Thyroid gland (tissue), 4 donors: ENCODE data around the gene CD244.
"Not testable (repeated sequence)": the region's sequence is repeated elsewhere in the genome, so short reads cannot be mapped to it uniquely, and the experiment has no call there.

Experiments
- CTCF ChIP-seq, 6 experiments: fragments of 200-600 bp in 3 of 6; fragments of 450-650 bp in 3 of 6; sonication (generic) in 3 of 6; IDR thresholded peaks; one replicate each; pipeline ENCODE4 v1.5.1; 2016 to 2019; ENCODE audit warnings: antibody characterized with exemption in 6 of 6, mild to moderate bottlenecking in 2 of 6, inconsistent platforms in 1 of 6, moderate library complexity in 1 of 6
- POLR2A ChIP-seq, 2 donors: fragments of 450-650 bp; IDR thresholded peaks; one replicate each; pipeline ENCODE4 v1.6.1; 2017; ENCODE audit warnings: antibody characterized with exemption in 2 of 2, mild to moderate bottlenecking in 2 of 2, moderate library complexity in 1 of 2

GRCh38 chr1:160900683-160901082, 38.0 kb upstream of the CD244 start:
- not testable (repeated sequence) for TF ChIP-seq POLR2A, CTCF (IDR thresholded peaks at IDR 0.05)
